Nephron progenitor cell (in vitro differentiated cells): Measurements from ENCODE around the gene TUB.

ENCODE experiments used
- DNase-seq: peaks from one replicate; pipeline ENCODE4 v3.0.0; 2021
- H3K27ac Mint-ChIP-seq: 2 replicates; pipeline ENCODE4 v1.8.0; 2021; ENCODE audit warnings: mild to moderate bottlenecking, moderate library complexity, mixed read lengths
- H3K27me3 Mint-ChIP-seq: 2 replicates; pipeline ENCODE4 v1.8.0; 2021; ENCODE audit warnings: mild to moderate bottlenecking, low read depth, mixed read lengths; ENCODE audit not compliant: poor library complexity
- H3K36me3 Mint-ChIP-seq: 2 replicates; pipeline ENCODE4 v1.8.0; 2021; ENCODE audit warnings: low read depth, mixed read lengths
- H3K4me1 Mint-ChIP-seq: 2 replicates; pipeline ENCODE4 v1.8.0; 2021; ENCODE audit warnings: mixed read lengths
- H3K4me3 Mint-ChIP-seq: 2 replicates; pipeline ENCODE4 v1.8.0; 2021; ENCODE audit warnings: mild to moderate bottlenecking, moderate library complexity, mixed read lengths
- H3K9me3 Mint-ChIP-seq: 2 replicates; pipeline ENCODE4 v1.8.0; 2021; ENCODE audit warnings: mild to moderate bottlenecking, moderate library complexity, mixed read lengths
- TF ChIP-seq, protein P1 (sequence below): fragments of 200-600 bp; sonication (generic); IDR thresholded peaks from 2 replicates; pipeline ENCODE4 v1.5.0; 2021; ENCODE audit warnings: antibody characterized with exemption

TUB gene

GRCh38 chr11:8038393-8038792 is 42.6 kb upstream of the TUB start:
- H3K4me3 Mint-ChIP-seq: no peak overlapping the region
- H3K27me3 Mint-ChIP-seq: peaks cover 36% of the 10 kb centered on the region
- H3K4me1 Mint-ChIP-seq: peaks cover 8% of the 10 kb centered on the region
- no peaks in the 10 kb centered on the region for H3K36me3 Mint-ChIP-seq
- TF ChIP-seq, protein P1, sequence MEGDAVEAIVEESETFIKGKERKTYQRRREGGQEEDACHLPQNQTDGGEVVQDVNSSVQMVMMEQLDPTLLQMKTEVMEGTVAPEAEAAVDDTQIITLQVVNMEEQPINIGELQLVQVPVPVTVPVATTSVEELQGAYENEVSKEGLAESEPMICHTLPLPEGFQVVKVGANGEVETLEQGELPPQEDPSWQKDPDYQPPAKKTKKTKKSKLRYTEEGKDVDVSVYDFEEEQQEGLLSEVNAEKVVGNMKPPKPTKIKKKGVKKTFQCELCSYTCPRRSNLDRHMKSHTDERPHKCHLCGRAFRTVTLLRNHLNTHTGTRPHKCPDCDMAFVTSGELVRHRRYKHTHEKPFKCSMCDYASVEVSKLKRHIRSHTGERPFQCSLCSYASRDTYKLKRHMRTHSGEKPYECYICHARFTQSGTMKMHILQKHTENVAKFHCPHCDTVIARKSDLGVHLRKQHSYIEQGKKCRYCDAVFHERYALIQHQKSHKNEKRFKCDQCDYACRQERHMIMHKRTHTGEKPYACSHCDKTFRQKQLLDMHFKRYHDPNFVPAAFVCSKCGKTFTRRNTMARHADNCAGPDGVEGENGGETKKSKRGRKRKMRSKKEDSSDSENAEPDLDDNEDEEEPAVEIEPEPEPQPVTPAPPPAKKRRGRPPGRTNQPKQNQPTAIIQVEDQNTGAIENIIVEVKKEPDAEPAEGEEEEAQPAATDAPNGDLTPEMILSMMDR: no peak
- DNase-seq: no peak
- no peaks in the 10 kb centered on the region for H3K9me3 Mint-ChIP-seq
- H3K27ac Mint-ChIP-seq: no peak overlapping the region

GRCh38 chr11:8038811-8039529 is 42.0 kb upstream of the TUB start:
- Mint-ChIP-seq H3K27ac (no peak overlapping the region), H3K4me3 (no peak overlapping the region), H3K27me3 (peaks cover 36% of the 10 kb centered on the region), H3K36me3 (no peaks in the 10 kb centered on the region), H3K9me3 (peaks cover 3% of the 10 kb centered on the region), H3K4me1 (peaks cover 5% of the 10 kb centered on the region)
- TF ChIP-seq, protein P1: no peak
- no peak for DNase-seq

DNA sequence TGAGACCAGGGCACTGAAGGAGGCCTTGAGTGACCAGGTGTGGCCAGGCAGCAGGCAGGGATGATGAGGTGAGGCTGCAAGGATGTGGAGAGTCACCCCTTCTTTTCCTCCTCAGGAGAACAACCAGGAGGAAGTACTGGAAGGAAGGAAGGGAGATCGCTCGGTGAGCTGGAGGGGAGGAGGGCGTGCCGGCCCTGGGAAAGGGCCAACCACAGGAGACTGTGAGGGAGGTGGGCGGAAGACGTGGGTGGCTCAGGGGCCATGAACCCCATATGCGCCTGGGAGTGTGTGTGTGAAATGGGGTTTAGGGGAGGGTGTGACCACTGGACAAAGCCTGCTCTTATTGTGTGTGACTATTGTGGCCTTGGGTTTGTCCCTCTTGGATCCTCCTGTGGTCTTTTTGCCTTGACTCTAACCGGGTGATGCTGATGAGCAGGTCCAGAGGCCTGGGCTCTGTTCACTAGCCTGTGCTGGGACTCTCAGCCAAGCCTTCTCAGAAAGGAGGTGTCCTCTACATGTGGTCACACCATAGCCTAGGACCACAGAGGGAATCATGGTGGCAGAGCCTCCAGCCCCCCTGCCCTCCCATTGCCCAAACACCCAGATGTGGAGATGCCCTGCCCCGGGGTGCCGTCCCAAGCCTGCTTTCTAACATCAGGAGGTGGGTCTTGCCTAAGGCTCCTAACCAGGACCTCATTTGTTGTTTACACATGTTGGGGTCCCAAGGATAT is 41.3 kb upstream of the TUB start:
- H3K27me3 Mint-ChIP-seq: peaks cover 44% of the 10 kb centered on the region
- no peaks in the 10 kb centered on the region for H3K36me3 Mint-ChIP-seq
- DNase-seq: no peak
- H3K27ac Mint-ChIP-seq: no peak overlapping the region
- H3K4me1 Mint-ChIP-seq: peaks cover 5% of the 10 kb centered on the region
- peaks cover 4% of the 10 kb centered on the region for H3K9me3 Mint-ChIP-seq
- no peak overlapping the region for H3K4me3 Mint-ChIP-seq
- TF ChIP-seq, protein P1: no peak

DNA sequence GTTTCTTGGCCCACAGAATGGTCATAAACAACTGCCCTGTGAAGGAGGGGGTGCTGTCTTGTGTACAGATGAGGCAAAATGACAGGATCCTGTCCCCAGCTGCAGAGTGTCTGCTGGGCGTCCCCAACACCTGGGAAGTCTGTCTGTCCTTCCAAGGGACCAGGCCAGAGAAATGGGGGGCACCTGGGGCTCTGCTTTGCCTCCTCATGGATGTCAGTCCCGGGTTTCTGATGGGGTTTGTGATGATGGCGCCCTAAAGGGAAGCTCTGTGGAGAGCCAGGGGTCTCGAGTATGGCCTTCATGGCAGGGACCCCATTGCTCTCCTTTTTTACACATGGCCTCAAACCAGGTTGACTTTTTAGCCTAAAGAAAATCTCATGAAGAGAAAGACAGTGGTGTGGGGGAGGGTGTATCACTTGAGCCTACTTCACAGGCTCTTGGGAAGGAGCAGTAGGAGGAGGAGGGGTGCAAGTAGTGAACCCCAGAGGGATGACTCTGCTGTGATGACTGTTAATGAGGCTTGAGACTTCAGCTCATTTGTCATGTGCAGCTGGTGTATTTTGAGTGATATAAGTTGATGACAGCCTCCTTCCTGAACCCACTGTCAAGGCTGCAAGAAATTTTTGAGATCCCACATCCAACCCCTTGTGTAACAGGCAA is 40.6 kb upstream of the TUB start:
- Mint-ChIP-seq H3K27ac (no peak overlapping the region), H3K9me3 (peaks cover 4% of the 10 kb centered on the region), H3K4me3 (no peak overlapping the region), H3K36me3 (no peaks in the 10 kb centered on the region), H3K27me3 (peaks cover 47% of the 10 kb centered on the region), H3K4me1 (peaks cover 5% of the 10 kb centered on the region)
- DNase-seq: no peak
- TF ChIP-seq, protein P1: no peak

GRCh38 chr11:8040921-8041285 is 40.1 kb upstream of the TUB start:
- TF ChIP-seq, protein P1: no peak
- Mint-ChIP-seq H3K9me3 (peaks cover 4% of the 10 kb centered on the region), H3K4me3 (no peak overlapping the region), H3K27ac (no peak overlapping the region), H3K36me3 (no peaks in the 10 kb centered on the region), H3K27me3 (peaks cover 50% of the 10 kb centered on the region), H3K4me1 (peaks cover 5% of the 10 kb centered on the region)
- no peak for DNase-seq
